H4 (cell line): ENCODE data around the gene NOL12. TPM values are rescaled to one million over a fixed set of nuclear protein-coding genes. Genes with fewer than 3 reads are reported as not detected.
"Not testable (repeated sequence)": the region's sequence is repeated elsewhere in the genome, so short reads cannot be mapped to it uniquely, and the experiment has no call there.

ENCODE experiments used
- DNase-seq: peaks from one replicate; pipeline ENCODE4 v3.0.0-alpha.2; 2015; ENCODE audit warnings: low spot score
- total RNA-seq: library from RNA; depleted of rRNA; stranded (reverse); fragments of >200 nt; shearing (Covaris generic); gene quantifications from 2 replicates; pipeline ENCODE4 v1.2.3, GENCODE V29; 2014; rRNA removed

Gene NOL12, protein sequence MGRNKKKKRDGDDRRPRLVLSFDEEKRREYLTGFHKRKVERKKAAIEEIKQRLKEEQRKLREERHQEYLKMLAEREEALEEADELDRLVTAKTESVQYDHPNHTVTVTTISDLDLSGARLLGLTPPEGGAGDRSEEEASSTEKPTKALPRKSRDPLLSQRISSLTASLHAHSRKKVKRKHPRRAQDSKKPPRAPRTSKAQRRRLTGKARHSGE
- total RNA-seq = 25.7 and 27.3 TPM in 2 replicates

DNA sequence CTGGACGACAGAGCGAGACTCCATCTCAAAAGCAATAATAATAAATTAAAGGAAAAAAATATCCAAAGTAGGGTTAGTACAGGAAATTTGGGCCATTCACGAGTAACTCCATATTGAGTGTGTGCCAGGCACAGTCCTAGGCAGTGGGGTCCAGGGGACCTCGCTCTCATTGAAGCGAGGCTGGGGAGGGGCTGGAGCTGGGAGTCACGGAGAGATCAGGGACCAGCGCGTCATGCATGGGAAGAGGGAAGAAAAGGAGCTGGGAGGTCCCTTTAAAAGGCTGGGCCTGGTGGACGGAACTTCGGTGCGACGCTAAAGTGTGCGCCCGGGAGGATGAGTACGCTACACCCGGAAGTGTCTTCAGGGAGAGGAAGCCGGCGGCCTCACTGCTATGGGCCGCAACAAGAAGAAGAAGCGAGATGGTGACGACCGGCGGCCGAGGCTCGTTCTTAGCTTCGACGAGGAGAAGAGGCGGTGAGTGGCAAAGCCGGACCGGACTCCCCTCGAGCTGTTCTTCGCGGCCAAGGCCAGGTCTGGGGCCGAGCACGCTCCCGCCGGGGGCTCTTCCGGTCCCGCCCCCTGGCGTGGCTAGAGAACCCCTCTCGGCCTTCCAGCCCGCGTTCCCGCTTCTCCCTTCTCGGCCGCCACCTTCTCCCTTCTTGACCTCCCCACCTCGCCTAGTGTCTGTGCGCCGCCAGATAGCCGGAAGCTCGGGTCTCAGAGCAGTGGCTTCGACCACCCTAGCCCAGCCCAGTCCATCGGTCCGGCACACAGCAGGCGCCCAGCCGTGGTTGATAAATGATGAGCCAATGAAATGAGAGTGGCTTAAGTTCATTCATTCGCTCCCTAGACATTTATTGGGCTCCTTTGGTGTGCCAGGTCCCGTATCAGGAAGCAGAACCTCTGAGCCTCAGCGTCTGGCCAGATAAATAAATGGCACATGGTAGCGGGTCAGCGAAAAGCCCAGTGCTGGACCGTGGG, at the start of gene NOL12:
Gene NOL12, plus strand, starts transcription at position 342 of the 981 bp plus-strand sequence. Its CDS starts 50 bp downstream, at position 392.
- DNase-seq = peak; percentile 78

DNA sequence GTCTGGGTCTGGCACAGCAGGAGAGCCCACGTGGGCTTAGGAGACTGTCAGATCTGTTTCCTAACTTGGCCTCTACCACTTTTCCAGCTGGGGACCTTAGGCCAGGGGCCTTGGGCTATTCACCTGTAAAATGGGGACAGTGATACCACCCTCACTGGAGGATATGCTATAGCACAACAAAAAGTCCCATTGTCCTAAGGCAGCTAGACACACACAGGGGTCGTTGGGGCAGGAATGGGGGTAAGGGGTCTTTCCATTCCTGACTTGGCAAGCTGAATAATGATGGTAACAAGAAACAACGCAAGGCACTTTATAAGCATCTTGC, 49.2 kb upstream of the NOL12 start:
- no peak for DNase-seq

DNA sequence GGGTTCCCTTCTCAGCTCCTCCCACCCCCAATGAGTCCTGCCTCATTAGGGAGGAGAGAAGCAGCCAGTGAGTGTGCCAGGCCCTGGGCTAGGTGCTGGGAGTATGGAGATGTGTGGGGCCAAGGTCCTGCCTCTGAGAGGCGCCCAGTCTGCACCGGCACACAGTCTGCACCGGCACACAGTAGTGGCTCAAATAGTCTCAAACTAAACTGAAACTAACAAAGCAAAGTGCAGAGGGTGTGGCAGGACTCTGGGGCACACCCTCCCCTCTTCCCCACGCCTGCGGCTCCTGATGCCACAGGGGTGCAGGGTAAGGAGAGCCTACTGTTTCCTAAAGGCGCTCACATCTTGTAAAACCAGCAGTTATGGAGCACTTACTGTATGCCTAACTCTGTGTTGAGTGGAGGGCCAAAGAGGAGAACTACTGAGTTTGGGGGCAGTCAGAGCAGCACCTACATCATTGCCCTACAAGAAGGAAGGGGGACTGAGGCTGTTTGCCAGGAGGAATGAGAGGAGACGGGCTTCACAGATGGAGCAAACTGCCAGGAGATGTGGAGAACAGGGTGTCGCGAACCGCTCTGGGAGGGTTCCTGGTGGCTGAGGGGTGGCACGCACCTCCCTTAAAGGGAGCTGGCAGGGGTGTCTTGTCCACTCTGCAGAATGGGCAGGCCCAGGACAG, 47.6 kb upstream of the NOL12 start:
- no peak for DNase-seq

DNA sequence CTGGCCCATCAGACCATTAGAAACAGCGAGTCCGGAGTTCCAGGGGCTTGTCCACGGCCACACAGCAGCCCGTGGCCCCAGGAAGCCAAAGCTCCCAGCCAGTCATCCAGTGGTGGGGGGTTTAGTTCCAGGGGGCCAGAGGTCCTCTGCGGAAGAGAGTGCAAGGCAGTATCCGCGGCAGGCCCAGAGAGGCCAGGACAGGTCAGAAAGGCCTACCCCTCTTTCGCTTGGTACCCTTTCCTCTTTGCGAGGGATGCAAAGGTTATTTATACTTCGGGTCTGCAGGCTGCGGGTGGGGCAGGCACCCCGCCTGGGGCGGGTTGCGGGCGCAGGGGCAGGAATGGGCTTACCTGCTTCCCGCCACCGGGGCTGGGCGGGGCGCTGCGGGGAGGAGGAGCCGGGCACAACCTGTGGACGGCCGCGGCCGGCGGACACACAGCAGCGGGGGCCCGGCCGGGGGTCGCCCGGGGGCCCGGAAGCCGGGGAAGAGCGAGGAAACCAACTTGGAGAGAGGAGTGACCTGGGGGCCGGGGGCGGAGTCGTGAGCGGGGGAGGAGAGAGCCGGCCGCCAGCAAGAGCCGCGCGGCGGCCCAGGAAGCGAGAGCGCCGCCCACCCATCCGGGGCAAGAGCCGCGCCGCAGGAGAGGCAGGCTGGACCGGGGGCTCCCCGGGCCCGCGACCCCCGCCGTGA, 46.9 kb upstream of the NOL12 start, which contains the start of gene SH3BP1:
Gene SH3BP1, plus strand, starts transcription at position 600 of the 691 bp plus-strand sequence. CDS start 119 bp downstream, outside the sequence.
- DNase-seq = no peak

DNA sequence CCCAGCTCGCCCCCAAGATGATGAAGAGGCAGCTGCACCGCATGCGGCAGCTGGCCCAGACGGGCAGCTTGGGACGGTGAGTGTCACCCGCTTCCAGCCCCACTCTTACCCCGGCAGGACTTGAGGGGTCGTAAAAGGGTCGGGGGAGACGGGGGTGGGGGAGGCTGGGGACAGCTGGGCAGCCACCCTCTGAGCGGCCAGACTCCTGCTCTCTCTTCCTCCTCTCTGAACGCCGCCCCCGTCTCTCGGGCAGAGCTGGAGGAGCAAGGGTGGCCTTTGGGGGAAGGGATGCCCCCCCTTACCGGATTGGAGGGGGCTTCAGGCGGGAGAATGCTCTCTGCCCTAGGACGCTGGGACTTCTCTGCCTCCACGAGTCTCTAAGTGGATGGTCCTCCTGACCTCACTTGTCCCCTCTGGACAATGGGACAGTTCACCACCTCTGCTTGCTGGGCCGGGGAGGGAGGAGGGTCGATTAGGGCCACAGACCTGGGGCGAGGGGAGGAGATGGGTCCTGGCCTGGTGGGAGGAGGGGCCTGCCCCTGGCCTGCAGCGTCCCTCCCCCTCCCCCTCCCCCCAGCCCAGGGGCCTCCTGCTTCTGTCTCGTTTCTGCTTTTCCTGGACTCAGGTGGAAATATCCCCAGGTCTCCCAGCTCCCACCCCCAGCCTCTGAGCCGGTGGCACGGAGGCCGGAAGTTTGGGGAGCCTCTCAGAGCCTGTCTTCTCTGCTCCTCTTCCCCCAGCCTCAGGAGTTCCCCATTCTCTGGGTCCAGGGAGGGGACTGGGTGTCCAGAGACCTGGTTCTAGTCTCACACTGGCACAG, 46.2 kb upstream of the NOL12 start:
- DNase-seq = no peak

DNA sequence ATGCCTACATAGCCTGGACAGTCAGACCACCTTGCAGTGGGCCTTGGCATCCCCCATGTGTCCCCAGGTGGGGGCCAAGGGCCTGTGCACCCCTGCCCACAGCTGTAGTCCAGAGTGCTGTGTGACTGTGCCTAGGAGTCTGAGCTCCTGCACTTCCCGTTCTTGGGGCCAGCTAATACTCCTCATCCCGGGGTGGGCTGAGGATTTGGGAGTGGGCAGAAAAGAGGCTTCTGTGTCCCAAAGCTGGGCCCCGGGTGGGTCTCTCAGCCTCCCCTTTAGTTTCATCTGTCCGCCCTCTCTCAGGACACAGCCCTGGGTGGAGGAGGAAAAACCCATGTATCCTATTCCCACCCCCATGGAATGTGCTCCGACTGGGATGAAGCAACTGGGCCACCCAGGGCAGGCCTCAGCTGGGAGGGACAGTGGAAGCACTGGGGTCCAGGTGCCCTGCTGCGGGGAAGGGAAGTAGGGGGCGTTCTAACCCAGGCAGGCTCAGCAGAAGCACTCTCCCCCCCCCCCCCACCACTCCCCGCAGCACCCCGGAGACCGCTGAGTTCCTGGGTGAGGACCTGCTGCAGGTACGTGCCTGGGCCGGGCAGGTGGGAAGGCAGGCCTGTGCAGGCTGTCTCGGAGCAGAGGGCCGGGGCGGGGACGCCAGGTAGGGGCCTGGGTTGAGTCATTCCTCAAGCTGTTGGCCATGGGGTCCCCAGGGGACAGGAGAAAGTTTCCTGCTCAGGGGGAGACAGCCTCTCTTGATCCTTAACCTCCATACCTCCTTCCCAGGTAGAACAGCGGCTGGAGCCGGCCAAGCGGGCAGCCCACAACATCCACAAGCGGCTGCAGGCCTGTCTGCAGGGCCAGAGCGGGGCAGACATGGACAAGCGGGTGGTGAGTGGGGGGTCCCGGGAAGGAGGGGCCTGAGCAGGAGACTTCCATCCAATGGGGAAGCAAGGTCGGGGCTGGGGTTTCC, 45.3 kb upstream of the NOL12 start:
- no peak for DNase-seq

DNA sequence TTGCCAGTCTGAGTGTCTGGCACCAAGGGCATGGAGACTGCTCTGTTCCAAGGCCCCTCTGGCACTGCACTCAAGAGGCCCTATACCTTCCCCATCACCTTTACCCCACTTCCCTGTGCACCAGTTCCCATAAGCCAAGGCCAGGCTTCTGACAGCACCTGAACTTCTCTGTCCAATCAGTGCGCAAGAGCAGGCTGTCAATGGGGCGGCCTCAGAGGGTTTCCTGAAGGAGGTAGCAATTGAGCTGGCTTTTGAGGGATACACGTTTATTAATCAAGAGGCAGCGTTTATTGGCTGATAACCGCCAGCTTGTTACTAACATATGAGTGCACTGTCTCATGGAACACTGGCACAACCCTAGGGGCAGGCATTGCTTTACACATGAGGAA, 44.6 kb upstream of the NOL12 start:
- DNase-seq = no peak

DNA sequence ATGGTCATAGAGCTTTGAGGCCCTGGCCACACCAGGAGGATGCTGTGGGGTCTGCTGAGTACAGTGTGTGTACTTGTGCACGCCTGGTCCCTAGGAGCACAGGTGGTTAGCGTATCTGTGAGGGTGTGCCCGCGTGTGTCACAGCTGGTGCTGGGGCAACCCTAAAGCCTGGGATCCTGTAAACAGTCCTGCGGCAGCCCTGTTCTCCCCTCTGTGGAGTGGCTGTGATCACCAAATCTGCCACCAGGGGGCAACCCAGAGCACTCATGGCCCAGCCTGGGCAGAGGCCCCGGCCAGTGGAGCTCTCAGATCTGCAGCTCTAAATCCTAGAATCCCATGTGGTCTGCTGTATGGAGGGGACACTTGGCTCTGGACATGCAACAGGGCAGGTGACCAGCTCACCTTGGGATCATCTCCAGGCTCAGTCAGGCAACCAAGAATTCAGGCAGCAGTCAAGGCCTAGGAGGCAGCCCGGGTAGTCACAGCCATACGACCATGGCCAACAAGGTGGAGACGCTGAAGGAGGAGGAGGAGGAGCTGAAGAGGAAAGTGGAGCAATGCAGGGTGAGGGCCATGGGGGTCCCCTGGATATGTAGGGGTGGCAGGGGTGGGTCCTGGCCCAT, 42.8 kb upstream of the NOL12 start:
- peak; percentile 36 for DNase-seq

DNA sequence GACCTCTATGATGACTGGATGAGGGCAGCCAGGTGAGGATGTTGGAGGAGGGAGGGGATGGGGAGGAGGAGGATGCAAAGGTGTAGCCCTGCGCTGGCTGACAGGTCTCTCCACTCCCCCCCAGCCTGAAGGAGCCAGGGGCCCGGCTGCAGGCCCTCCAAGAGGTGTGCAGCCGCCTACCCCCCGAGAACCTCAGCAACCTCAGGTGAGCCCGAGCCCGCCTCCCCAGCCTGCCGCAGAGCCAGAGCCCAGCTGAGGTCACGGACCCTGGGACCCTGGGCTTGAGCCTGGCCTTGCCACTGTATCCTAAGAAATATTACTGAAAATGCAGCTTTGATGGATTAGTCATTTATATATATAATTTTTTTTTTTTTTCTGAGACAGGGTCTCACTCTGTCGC, 38.8 kb upstream of the NOL12 start:
- no peak for DNase-seq

DNA sequence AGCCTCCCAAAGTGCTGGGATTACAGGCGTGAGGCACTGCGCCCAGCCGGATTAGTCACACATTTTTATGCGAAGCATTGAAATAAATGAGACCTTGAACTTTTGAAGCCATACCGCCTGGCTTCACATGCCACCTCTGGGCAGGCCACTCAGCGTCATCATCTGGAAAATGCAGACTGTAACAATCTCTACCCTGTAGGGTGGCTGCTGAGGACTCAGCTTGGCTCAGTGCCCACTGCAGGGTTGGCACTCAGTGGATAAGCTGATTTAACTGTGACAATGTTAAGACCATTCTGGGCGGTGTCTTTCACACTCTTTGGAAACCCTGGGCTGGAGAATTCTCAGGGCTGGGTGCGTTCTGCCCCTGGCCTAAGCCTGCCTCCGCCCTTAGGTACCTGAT, 38.2 kb upstream of the NOL12 start:
- DNase-seq = no peak

DNA sequence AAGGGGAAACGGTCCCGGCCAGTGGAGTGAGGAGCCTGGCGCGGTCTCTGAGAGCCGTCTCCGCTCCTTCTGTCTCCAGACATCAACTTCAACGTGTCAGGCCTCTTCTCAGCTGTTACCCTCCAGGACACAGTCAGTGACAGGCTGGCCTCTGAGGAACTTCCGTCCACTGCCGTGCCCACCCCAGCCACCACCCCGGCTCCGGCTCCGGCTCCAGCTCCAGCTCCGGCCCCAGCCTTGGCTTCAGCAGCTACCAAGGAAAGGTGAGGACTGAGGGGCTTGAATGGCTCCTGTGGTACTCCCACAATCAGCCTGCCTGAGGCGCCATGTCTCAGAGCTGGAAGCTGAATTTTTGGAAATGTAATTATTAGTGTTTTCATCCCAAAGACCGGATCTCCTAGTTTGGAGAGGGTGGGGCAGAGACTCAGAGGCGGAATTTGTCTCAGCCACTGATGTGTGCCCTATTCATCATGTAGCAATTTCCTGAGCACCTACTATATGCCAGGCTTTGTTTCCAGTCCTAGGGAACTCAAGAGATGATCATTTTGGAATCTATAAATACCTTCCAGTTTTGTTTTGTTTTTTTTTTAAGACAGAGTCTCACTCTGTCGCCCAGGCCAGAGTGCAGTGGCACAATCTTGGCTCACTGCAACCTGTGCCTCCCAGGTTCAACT, 35.5 kb upstream of the NOL12 start:
- DNase-seq = no peak

DNA sequence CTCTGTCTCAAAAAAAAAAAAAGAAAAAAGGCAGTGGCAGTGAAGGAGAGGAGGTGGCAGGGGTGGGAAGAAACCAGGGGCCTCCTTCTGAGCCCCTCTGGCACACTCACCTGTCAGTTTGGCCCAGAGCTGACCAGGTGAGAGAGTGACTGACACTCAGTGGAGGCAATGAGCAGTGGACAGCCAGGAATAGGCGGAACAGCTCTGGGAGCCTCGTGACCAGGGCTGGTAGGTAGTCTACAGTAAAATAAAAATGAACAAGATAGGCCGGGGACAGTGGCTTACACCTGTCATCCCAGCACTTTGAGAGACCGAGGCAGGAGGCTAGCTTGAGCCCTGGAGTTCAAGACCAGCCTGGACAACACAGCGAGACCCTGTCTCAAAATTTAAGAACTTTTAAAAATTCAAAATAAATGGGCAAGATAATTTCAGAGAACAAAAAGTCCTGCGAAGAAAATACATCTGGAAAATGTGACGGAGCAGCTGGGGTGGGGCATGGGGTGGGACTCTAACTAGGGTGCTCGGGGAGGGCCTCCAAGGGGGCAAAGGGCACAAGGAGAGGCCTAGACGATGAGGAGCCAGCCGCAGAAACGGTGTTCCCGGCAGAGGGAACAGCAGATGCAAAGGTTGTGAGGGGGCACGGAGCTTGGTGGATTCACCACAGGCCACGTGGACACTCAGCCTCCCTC, 31.4 kb upstream of the NOL12 start:
- DNase-seq = no peak

DNA sequence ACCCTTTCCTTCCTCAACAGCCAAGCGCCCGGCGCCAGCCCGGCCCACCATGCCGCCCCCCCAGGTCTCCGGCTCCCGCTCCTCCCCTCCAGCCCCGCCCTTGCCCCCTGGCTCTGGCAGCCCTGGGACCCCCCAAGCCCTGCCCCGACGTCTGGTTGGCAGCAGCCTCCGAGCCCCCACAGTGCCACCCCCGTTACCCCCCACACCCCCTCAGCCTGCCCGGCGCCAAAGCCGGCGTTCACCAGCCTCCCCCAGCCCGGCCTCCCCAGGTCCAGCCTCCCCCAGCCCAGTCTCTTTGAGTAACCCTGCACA, 30.9 kb upstream of the NOL12 start:
- DNase-seq = no peak

DNA sequence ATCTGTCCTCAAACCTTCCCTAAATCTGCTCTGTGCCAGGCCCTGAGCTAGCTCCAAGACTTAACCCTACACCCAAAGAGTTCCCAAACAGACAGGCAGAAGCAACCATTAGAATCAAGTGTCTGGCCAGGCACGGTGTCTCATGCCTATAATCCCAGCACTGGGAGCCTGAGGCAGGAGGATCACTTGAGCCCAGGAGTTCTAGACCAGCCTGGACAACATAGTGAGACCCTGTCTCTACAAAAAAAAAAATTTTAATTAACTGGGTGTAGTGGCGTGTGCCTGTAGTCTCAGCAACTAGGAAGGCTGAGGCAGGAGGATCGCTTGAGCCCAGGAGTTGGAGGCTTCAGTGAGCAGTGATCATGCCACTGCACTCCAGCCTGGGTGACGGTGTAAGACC, 29.6 kb upstream of the NOL12 start:
- DNase-seq = not testable (repeated sequence)

DNA sequence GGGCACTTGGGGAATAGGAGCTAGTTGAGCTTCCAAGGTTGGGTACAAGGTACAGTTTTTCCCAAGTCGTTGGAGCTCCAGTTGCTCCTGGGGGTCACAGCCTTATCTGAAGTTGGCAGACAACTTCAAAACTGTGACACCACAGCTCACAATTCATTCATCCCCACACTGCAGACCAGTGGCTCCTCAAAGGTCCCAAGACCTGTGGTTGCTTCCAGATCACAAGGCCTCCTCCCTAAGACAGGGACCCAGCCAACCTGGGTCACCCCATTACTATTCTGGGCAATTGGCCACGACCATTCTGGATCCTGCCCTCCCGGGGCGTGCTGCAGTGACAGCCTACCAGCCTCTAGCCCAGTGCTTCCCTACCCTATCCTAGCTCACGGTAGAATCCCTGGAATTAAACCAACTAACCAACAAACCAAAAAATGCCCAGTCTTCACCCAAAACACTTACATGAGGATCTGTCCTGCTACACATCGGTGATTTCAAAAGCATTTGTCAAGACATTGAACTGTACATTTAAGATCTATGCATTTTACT, 28.5 kb upstream of the NOL12 start:
- DNase-seq = no peak

DNA sequence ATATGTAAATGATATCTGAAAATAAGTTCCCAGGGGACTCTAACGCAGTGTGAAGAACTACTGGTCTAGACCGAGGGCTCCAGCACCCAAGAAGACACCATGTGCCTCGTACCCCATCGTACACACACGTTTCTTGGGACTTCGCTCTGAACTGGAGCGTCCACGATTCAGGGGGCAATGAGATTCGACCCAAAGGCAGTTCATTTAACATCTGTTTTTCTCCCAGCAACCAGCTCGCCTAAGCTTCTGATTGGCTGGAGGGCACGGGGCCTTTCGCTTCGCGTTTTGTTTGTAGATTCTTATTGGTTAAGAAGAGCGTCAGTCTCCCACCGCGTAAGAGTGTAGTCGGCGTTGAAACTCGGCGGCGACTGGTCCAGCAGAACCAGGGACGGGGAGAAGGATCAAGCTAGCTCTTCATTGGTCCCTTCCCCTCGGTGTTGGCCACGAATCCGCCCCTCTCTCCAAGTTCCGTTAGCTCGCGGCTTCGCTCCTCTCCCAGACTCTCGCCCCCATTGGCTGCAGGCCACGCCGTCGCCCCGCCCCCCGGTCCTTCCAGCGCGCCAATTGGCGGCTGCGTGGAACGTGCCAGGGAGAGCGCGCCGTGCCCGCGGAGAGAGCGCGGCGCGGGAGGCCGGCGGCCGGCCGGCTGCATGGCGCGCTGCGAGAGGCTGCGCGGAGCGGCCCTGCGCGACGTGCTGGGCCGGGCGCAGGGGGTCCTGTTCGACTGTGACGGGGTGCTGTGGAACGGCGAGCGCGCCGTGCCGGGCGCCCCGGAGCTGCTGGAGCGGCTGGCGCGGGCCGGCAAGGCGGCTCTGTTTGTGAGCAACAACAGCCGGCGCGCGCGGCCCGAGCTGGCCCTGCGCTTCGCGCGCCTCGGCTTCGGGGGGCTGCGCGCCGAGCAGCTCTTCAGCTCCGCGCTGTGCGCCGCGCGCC, 27.7 kb upstream of the NOL12 start, which contains the start of gene PDXP:
Gene PDXP, plus strand, starts transcription at position 591 of the 933 bp plus-strand sequence. Its CDS starts 60 bp downstream, at position 651.
- DNase-seq = peak; percentile 98
